OCI-LY7 (cell line): Measurements from ENCODE around the gene MAPRE2. TPM values are rescaled to one million over a fixed set of nuclear protein-coding genes. Genes with fewer than 3 reads are reported as not detected.

Experiments
- BruUV-seq: library from RNA; stranded (reverse); fragments of 400-500 nt; replicated peaks from 2 replicates; lab custom pipeline; 2021; lab: Mats Ljungman, UMichigan
- CTCF ChIA-PET: fragments of 300-600 bp; sonication (Branson Sonifier 250); formaldehyde crosslinking; loops from one replicate; lab custom pipeline; 2022; ENCODE audit warnings: antibody characterized with exemption; ENCODE audit not compliant: unreplicated experiment; lab: Charles Lee
- POLR2A ChIA-PET: fragments of 300-600 bp; sonication (Branson Sonifier 250); formaldehyde crosslinking; loops from one replicate; lab custom pipeline; 2022; ENCODE audit warnings: antibody characterized with exemption; lab: Charles Lee
- DNase-seq: peaks from one replicate; pipeline ENCODE4 v3.0.0-alpha.2; 2015; ENCODE audit warnings: low spot score
- H2AFZ ChIP-seq: fragments of 200-600 bp; sonication (generic), shearing (Covaris generic); 2 replicates; pipeline ENCODE4 v1.6.1; 2014; ENCODE audit warnings: mild to moderate bottlenecking, antibody characterized with exemption, low read length, moderate library complexity
- H3K27ac ChIP-seq: fragments of 200-600 bp; sonication (generic); 2 replicates; pipeline ENCODE4 v1.5.1; 2014; ENCODE audit warnings: mixed run types, low read depth, mild to moderate bottlenecking, moderate library complexity, low read length, inconsistent platforms; ENCODE audit not compliant: poor library complexity, severe bottlenecking
- H3K36me3 ChIP-seq: fragments of 200-600 bp; sonication (generic); 2 replicates; pipeline ENCODE4 v1.6.1; 2014; ENCODE audit warnings: mild to moderate bottlenecking, antibody characterized with exemption, low read length, moderate library complexity, mixed read lengths; ENCODE audit not compliant: insufficient read depth
- H3K4me1 ChIP-seq: fragments of 200-600 bp; sonication (generic); 2 replicates; pipeline ENCODE4 v1.5.1; 2014; ENCODE audit warnings: mild to moderate bottlenecking, low read length; ENCODE audit not compliant: insufficient read depth, poor library complexity, severe bottlenecking
- H3K4me2 ChIP-seq: fragments of 200-600 bp; sonication (generic); 2 replicates; pipeline ENCODE4 v1.6.1; 2014; ENCODE audit warnings: mild to moderate bottlenecking, low read length
- H3K4me3 ChIP-seq: fragments of 200-600 bp; sonication (generic); 2 replicates; pipeline ENCODE4 v1.5.1; 2014; ENCODE audit warnings: mild to moderate bottlenecking, low read depth, low read length; ENCODE audit not compliant: poor library complexity, severe bottlenecking
- H3K79me2 ChIP-seq: fragments of 200-600 bp; sonication (generic); 2 replicates; pipeline ENCODE4 v1.6.1; 2016; ENCODE audit warnings: low read depth, mild to moderate bottlenecking, low read length, moderate library complexity, mixed read lengths; ENCODE audit not compliant: insufficient read depth
- H3K9me2 ChIP-seq: fragments of 200-600 bp; sonication (generic); 2 replicates; pipeline ENCODE4 v1.6.1; 2016; ENCODE audit warnings: mild to moderate bottlenecking, low read length, mixed read lengths; ENCODE audit not compliant: insufficient read depth
- H3K9me3 ChIP-seq: fragments of 200-600 bp; sonication (generic); 2 replicates; pipeline ENCODE4 v1.6.1; 2014; ENCODE audit warnings: mild to moderate bottlenecking, mixed run types, low read length, mixed read lengths
- H4K20me1 ChIP-seq: fragments of 200-600 bp; sonication (generic); 2 replicates; pipeline ENCODE4 v1.6.1; 2014; ENCODE audit warnings: mild to moderate bottlenecking, antibody characterized with exemption, low read length, moderate library complexity, mixed read lengths; ENCODE audit not compliant: insufficient read depth
- EZH2phosphoT487 ChIP-seq: fragments of 200-600 bp; sonication (generic); IDR thresholded peaks from 2 replicates; pipeline ENCODE4 v1.6.1; 2018; ENCODE audit warnings: low read depth, borderline replicate concordance, mild to moderate bottlenecking, mixed run types, antibody characterized with exemption, low read length, moderate library complexity, mixed read lengths
- intact Hi-C: fragments of 100-400 bp; cut with micrococcal nuclease; formaldehyde crosslinking; loops from one replicate; pipeline ENCODE4 v1.10.0; 2022; ENCODE audit not compliant: unreplicated experiment
- total RNA-seq, 2 experiments: library from RNA; depleted of rRNA in 1 of 2; stranded (reverse); fragments of >200 nt in 1 of 2; shearing (Covaris generic) in 1 of 2; gene quantifications; 2 replicates each; pipeline ENCODE4 v1.2.3, GENCODE V29; 2014 to 2022
- TF ChIP-seq, protein P1 (sequence below): fragments of 200-600 bp; sonication (generic); conservative IDR thresholded peaks from 2 replicates; pipeline ENCODE4 v1.5.1; 2014; ENCODE audit warnings: mild to moderate bottlenecking, antibody characterized with exemption, low read length, moderate library complexity, mixed read lengths

Gene MAPRE2
- total RNA-seq, 2 experiments from 2014 or later = 17.1 to 35.2 TPM

GRCh38 chr18:34999756-35000289, 41.4 kb upstream of the MAPRE2 start:
- no peak overlapping the region for H3K4me2 ChIP-seq
- H3K27ac ChIP-seq = no peak overlapping the region
- intact Hi-C loops = loop anchor here (10.0 kb wide), 1 partner anchor 355 kb away; no protein-coding TSS in a partner anchor
- H3K9me2 ChIP-seq = no peaks in the 10 kb centered on the region
- H2AFZ ChIP-seq = no peak overlapping the region
- DNase-seq = no peak
- TF ChIP-seq, protein P1, sequence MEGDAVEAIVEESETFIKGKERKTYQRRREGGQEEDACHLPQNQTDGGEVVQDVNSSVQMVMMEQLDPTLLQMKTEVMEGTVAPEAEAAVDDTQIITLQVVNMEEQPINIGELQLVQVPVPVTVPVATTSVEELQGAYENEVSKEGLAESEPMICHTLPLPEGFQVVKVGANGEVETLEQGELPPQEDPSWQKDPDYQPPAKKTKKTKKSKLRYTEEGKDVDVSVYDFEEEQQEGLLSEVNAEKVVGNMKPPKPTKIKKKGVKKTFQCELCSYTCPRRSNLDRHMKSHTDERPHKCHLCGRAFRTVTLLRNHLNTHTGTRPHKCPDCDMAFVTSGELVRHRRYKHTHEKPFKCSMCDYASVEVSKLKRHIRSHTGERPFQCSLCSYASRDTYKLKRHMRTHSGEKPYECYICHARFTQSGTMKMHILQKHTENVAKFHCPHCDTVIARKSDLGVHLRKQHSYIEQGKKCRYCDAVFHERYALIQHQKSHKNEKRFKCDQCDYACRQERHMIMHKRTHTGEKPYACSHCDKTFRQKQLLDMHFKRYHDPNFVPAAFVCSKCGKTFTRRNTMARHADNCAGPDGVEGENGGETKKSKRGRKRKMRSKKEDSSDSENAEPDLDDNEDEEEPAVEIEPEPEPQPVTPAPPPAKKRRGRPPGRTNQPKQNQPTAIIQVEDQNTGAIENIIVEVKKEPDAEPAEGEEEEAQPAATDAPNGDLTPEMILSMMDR = no peak
- no peak for TF ChIP-seq EZH2phosphoT487
- H3K36me3 ChIP-seq = no peaks in the 10 kb centered on the region
- no TSS peak for BruUV-seq
- ChIA-PET CTCF (no interaction called here), POLR2A (no interaction called here)
- H3K79me2 ChIP-seq = no peaks in the 10 kb centered on the region
- no peaks in the 10 kb centered on the region for H3K9me3 ChIP-seq
- no peak overlapping the region for H3K4me3 ChIP-seq
- no peaks in the 10 kb centered on the region for H4K20me1 ChIP-seq
- no peaks in the 10 kb centered on the region for H3K4me1 ChIP-seq

DNA sequence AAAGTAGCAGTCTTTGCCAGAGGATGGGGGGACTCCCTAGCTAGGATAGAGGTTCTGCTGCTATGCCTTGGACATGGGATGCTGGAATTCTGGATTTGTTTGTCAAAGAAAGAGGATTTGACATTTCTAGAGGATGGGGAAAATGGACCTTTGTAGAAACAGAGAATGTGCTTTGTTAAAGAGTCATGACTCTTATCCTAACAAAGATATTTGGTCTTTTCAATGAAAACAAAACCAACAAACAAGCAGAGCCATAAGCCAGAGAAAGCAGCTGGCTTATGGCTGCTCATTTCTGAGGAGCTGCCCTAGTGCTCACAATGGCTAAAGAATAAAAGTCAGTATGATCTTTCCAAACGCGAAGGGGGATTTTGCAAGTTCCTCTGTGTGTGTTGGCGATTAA, 40.8 kb upstream of the MAPRE2 start:
- H3K4me3 ChIP-seq = no peak overlapping the region
- no peaks in the 10 kb centered on the region for H3K9me3 ChIP-seq
- H3K79me2 ChIP-seq = no peaks in the 10 kb centered on the region
- POLR2A ChIA-PET = no interaction called here
- DNase-seq = no peak
- no peaks in the 10 kb centered on the region for H3K4me1 ChIP-seq
- H3K9me2 ChIP-seq = no peaks in the 10 kb centered on the region
- CTCF ChIA-PET = no interaction called here
- H2AFZ ChIP-seq = no peak overlapping the region
- BruUV-seq = no TSS peak
- no peak overlapping the region for H3K27ac ChIP-seq
- H3K4me2 ChIP-seq = no peak overlapping the region
- no peaks in the 10 kb centered on the region for H3K36me3 ChIP-seq
- intact Hi-C loops = loop anchor here (10.0 kb wide), 1 partner anchor 354 kb away; no protein-coding TSS in a partner anchor
- H4K20me1 ChIP-seq = no peaks in the 10 kb centered on the region
- TF ChIP-seq, protein P1 = no peak
- TF ChIP-seq EZH2phosphoT487 = no peak

DNA sequence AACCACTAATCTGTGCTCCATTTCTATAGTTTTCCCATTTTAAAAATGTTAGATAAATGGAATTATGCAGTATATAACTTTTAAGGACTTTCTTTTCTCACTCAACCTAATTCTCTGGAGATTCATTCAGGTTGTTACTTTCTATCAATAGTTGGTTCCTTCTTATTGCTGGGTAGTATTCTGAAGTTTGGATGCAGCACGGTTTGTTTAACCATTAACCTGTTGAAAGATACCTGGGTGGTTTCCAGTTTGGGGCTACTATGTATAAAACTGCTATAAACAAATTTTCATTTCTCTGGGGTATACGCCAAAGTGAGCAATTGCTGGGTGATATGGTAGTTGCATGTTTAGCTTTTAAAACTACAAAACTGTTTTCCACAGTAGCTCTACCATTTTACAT, 39.1 kb upstream of the MAPRE2 start:
- ChIA-PET CTCF (no interaction called here), POLR2A (no interaction called here)
- Histone ChIP-seq H3K9me2 (no peaks in the 10 kb centered on the region), H3K36me3 (no peaks in the 10 kb centered on the region), H4K20me1 (no peaks in the 10 kb centered on the region), H3K4me1 (no peaks in the 10 kb centered on the region), H3K4me3 (no peak overlapping the region), H3K79me2 (no peaks in the 10 kb centered on the region), H3K9me3 (no peaks in the 10 kb centered on the region), H3K27ac (no peak overlapping the region), H2AFZ (no peak overlapping the region), H3K4me2 (no peak overlapping the region)
- intact Hi-C loops = loop anchor here (10.0 kb wide), 1 partner anchor 353 kb away; no protein-coding TSS in a partner anchor
- no TSS peak for BruUV-seq
- TF ChIP-seq EZH2phosphoT487 = no peak
- TF ChIP-seq, protein P1 = no peak
- DNase-seq = no peak
